Endothelial cell of umbilical vein (primary cell): Measurements from ENCODE around the gene BRSK2. TPM values are rescaled to one million over a fixed set of nuclear protein-coding genes. Genes with fewer than 3 reads are reported as not detected.

Source experiments
- BruUV-seq: library from RNA; stranded (reverse); fragments of 400-500 nt; replicated peaks from 2 replicates; lab custom pipeline; 2021; lab: Mats Ljungman, UMichigan
- CTCF ChIA-PET: fragments of 300-600, 350-600 bp; sonication (Branson Sonifier 250); formaldehyde crosslinking; loops from one replicate; lab custom pipeline; 2021; ENCODE audit warnings: antibody characterized with exemption, inconsistent platforms; lab: Charles Lee
- POLR2A ChIA-PET: fragments of 300-600, 350-600 bp; sonication (Branson Sonifier 250); formaldehyde crosslinking; loops from one replicate; lab custom pipeline; 2021; ENCODE audit warnings: antibody characterized with exemption, inconsistent platforms; lab: Charles Lee
- DNase-seq: peaks from one replicate; pipeline ENCODE4 v3.0.0-alpha.2; 2011; ENCODE audit warnings: low read depth, low spot score
- FAIRE-seq: peaks from 2 replicates; lab custom pipeline; 2011; peaks lifted over from hg19 to GRCh38; lab: Jason Lieb, UNC
- H2AFZ ChIP-seq: 2 replicates; pipeline ENCODE4 v1.6.0; 2012; ENCODE audit warnings: low read depth, low read length, control low read depth, inconsistent platforms
- H3K27ac ChIP-seq: 2 replicates; pipeline ENCODE4 v1.5.1; 2011; ENCODE audit warnings: low read depth, mild to moderate bottlenecking, control low read depth, low read length, moderate library complexity; ENCODE audit not compliant: insufficient read depth
- H3K27me3 ChIP-seq, 2 experiments: 2 replicates each; pipeline versions ENCODE4 v1.6.0 to v1.6.1; 2011; ENCODE audit warnings: low read length in 2 of 2, mixed read lengths in 1 of 2; ENCODE audit not compliant: control insufficient read depth in 2 of 2, insufficient read depth in 2 of 2
- H3K36me3 ChIP-seq, 2 experiments: 2 replicates in 1 of 2; 3 replicates in 1 of 2; pipeline ENCODE4 v1.5.1; 2011; ENCODE audit warnings: low read length in 2 of 2, mild to moderate bottlenecking in 1 of 2, moderate library complexity in 1 of 2; ENCODE audit not compliant: control insufficient read depth in 2 of 2, insufficient read depth in 2 of 2; ENCODE audit errors: extremely low read depth in 1 of 2
- H3K4me1 ChIP-seq: 3 replicates; pipeline ENCODE4 v1.5.1; 2011; ENCODE audit warnings: mild to moderate bottlenecking, low read length; ENCODE audit not compliant: control insufficient read depth, insufficient read depth; ENCODE audit errors: extremely low read depth
- H3K4me2 ChIP-seq: 2 replicates; pipeline ENCODE4 v1.6.1; 2011; ENCODE audit warnings: low read length, control low read depth, mixed read lengths; ENCODE audit not compliant: insufficient read depth
- H3K4me3 ChIP-seq, 3 experiments: fragments of 200-600 bp in 1 of 3; sonication (generic), shearing (Covaris generic) in 1 of 3; replicated peaks in 1 of 3; 2 replicates each; pipeline ENCODE4 v1.5.1; 2011 to 2016; ENCODE audit warnings: control low read depth in 3 of 3, low read length in 3 of 3, mild to moderate bottlenecking in 2 of 3, inconsistent platforms in 1 of 3, low read depth in 1 of 3, moderate library complexity in 1 of 3; ENCODE audit not compliant: insufficient read depth in 1 of 3
- H3K79me2 ChIP-seq: 2 replicates; pipeline ENCODE4 v1.6.0; 2012; ENCODE audit warnings: low read length, inconsistent platforms; ENCODE audit not compliant: control insufficient read depth, insufficient read depth
- H3K9ac ChIP-seq: replicated peaks from 2 replicates; pipeline ENCODE3; 2011; ENCODE audit warnings: low read length, control low read depth; ENCODE audit not compliant: insufficient read depth; ENCODE audit errors: extremely low read depth
- H3K9me1 ChIP-seq: replicated peaks from 3 replicates; pipeline ENCODE4 v1.6.0; 2011; ENCODE audit warnings: mild to moderate bottlenecking, low read length; ENCODE audit not compliant: control insufficient read depth, insufficient read depth; ENCODE audit errors: extremely low read depth
- H3K9me3 ChIP-seq: replicated peaks from 2 replicates; pipeline ENCODE4 v1.5.1; 2012; ENCODE audit warnings: low read length, inconsistent platforms; ENCODE audit not compliant: control insufficient read depth, insufficient read depth
- H4K20me1 ChIP-seq: replicated peaks from 2 replicates; pipeline ENCODE3; 2011; ENCODE audit warnings: mild to moderate bottlenecking, low read length; ENCODE audit not compliant: control insufficient read depth, insufficient read depth; ENCODE audit errors: extremely low read depth
- EZH2 ChIP-seq: IDR thresholded peaks from 2 replicates; pipeline ENCODE4 v1.6.1; 2012; ENCODE audit warnings: borderline replicate concordance, low read depth, mild to moderate bottlenecking, moderate library complexity, low read length, inconsistent platforms; ENCODE audit not compliant: severe bottlenecking
- FOS ChIP-seq: IDR thresholded peaks from 2 replicates; pipeline ENCODE4 v1.6.1; 2011; ENCODE audit warnings: mild to moderate bottlenecking, low read length, moderate library complexity, borderline replicate concordance; ENCODE audit not compliant: insufficient read depth
- GATA2 ChIP-seq: IDR thresholded peaks from 2 replicates; pipeline ENCODE4 v1.7.0; 2011; ENCODE audit warnings: low read depth, mild to moderate bottlenecking, moderate library complexity, mixed read lengths, low read length; ENCODE audit not compliant: insufficient read length, insufficient read depth
- JUN ChIP-seq: IDR thresholded peaks from 2 replicates; pipeline ENCODE4 v1.6.1; 2011; ENCODE audit warnings: borderline replicate concordance, low read depth; ENCODE audit not compliant: insufficient read length, insufficient read depth
- MYC ChIP-seq: IDR thresholded peaks from one replicate; pipeline ENCODE4 v1.6.1; 2011; ENCODE audit warnings: mild to moderate bottlenecking, low read depth, low read length
- POLR2A ChIP-seq: IDR thresholded peaks from 2 replicates; pipeline ENCODE4 v1.6.1; 2012; ENCODE audit warnings: low read depth, mild to moderate bottlenecking, control low read depth, low read length
- POLR2AphosphoS5 ChIP-seq: IDR thresholded peaks from 2 replicates; pipeline ENCODE4 v1.6.1; 2012; ENCODE audit warnings: low read depth, mild to moderate bottlenecking, control low read depth, low read length, moderate library complexity; ENCODE audit not compliant: insufficient read depth
- dilution Hi-C: fragments of 300-500 bp; cut with MboI; formaldehyde crosslinking; loops from one replicate; pipeline ENCODE4 v1.15.0; 2019; ENCODE audit warnings: low sequenced_read_pairs; ENCODE audit not compliant: extremely low pct_ligation_motif_present
- intact Hi-C: fragments of 100-400 bp; cut with micrococcal nuclease; formaldehyde crosslinking; loops from one replicate; pipeline ENCODE4 v1.10.0; 2022
- polyA plus RNA-seq, 4 experiments: library from polyadenylated mRNA; depleted of rRNA in 3 of 4; stranded (reverse) in 3 of 4; unstranded in 1 of 4; fragments of >200 nt; gene quantifications; 2 replicates each; pipeline versions ENCODE4 v1.2.1 to v1.2.3, GENCODE V29; 2011 to 2012; ENCODE audit warnings: missing spikeins in 1 of 4
- total RNA-seq: library from RNA; stranded (reverse); gene quantifications from 2 replicates; pipeline ENCODE4 v1.2.3, GENCODE V29; 2021
- TF ChIP-seq, protein P1 (sequence below), 2 donors: IDR thresholded peaks; 1 replicate in 1 of 2; 2 replicates in 1 of 2; pipeline ENCODE4 v1.5.1; 2011; ENCODE audit warnings: low read length in 2 of 2, mild to moderate bottlenecking in 2 of 2, moderate library complexity in 2 of 2, control low read depth in 1 of 2, inconsistent platforms in 1 of 2, low read depth in 1 of 2; ENCODE audit not compliant: insufficient read depth in 1 of 2; ENCODE audit errors: extremely low read depth in 1 of 2
- TF ChIP-seq, protein P2 (sequence below): IDR thresholded peaks from 2 replicates; pipeline ENCODE4 v1.6.1; 2011; ENCODE audit not compliant: insufficient read depth, insufficient read length

The BRSK2 gene
- total and polyA plus RNA-seq, 2 donors (not counting 3 experiments of a cell fraction or from before 2014, with no cell fraction given): 0.08 to 0.20 TPM

DNA sequence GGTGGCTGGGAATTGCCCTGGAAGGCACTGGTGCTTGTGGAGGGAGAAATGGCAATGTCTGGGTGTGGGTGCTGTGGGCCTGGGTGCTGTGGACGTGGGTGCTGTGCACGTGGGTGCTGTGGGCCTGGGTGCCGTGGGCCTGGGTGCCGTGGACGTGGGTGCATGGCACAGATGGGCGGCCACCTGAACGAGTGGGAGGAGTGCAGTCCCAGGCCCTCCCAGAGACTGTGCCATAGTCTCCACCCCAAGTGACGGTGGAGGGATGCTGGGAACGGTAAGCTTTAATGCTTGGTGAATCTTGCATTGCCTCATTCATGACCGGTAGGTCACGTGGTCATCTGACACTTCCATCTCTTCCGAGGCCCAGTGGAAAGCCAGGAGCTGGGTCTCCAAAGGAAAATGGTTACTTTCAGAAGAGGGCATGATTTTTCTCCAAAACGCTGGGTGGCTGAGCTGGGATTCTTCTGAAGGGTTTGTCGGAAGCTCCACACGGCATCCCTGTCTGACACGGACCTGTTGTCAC, 28.8 kb upstream of the BRSK2 start:
- H3K9ac ChIP-seq: no peak overlapping the region
- TF ChIP-seq GATA2 (no peak), FOS (no peak), POLR2A (no peak), EZH2 (no peak), POLR2AphosphoS5 (no peak), MYC (no peak), JUN (no peak)
- TF ChIP-seq, protein P1, sequence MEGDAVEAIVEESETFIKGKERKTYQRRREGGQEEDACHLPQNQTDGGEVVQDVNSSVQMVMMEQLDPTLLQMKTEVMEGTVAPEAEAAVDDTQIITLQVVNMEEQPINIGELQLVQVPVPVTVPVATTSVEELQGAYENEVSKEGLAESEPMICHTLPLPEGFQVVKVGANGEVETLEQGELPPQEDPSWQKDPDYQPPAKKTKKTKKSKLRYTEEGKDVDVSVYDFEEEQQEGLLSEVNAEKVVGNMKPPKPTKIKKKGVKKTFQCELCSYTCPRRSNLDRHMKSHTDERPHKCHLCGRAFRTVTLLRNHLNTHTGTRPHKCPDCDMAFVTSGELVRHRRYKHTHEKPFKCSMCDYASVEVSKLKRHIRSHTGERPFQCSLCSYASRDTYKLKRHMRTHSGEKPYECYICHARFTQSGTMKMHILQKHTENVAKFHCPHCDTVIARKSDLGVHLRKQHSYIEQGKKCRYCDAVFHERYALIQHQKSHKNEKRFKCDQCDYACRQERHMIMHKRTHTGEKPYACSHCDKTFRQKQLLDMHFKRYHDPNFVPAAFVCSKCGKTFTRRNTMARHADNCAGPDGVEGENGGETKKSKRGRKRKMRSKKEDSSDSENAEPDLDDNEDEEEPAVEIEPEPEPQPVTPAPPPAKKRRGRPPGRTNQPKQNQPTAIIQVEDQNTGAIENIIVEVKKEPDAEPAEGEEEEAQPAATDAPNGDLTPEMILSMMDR (IDR thresholded peaks at IDR 0.05; ENCODE audit: extremely low read depth in 1 of 2, insufficient read depth in 1 of 2, low read depth in 1 of 2, low read length in 2 of 2): no peak
- TF ChIP-seq, protein P2, sequence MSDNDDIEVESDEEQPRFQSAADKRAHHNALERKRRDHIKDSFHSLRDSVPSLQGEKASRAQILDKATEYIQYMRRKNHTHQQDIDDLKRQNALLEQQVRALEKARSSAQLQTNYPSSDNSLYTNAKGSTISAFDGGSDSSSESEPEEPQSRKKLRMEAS: no peak
- H4K20me1 ChIP-seq: no peaks in the 10 kb centered on the region
- dilution Hi-C loops: no loop called here
- ChIA-PET CTCF (no interaction called here), POLR2A (no interaction called here)
- no peak overlapping the region for H2AFZ ChIP-seq
- FAIRE-seq: no peak
- intact Hi-C loops: no loop called here
- H3K36me3 ChIP-seq: no peaks in the 10 kb centered on the region
- H3K9me1 ChIP-seq: no peaks in the 10 kb centered on the region
- no peaks in the 10 kb centered on the region for H3K79me2 ChIP-seq
- H3K4me3 ChIP-seq: no peak overlapping the region
- H3K4me1 ChIP-seq: no peaks in the 10 kb centered on the region
- H3K9me3 ChIP-seq: no peaks in the 10 kb centered on the region
- peaks cover 0 to 1% of the 10 kb centered on the region in 2 experiments for H3K27me3 ChIP-seq
- DNase-seq: no peak
- H3K4me2 ChIP-seq: no peak overlapping the region
- no peak overlapping the region for H3K27ac ChIP-seq
- BruUV-seq: no TSS peak
